Liver (tissue), 3 donors: ENCODE results near the gene PPM1L.

ENCODE experiments used
- EGR1 ChIP-seq, 2 donors: IDR thresholded peaks; 2 replicates each; pipeline ENCODE4 v1.6.1; 2016 to 2018; ENCODE audit warnings: antibody characterized with exemption in 2 of 2, low read depth in 2 of 2
- GABPA ChIP-seq, 2 donors: IDR thresholded peaks in 1 of 2; conservative IDR thresholded peaks in 1 of 2; 2 replicates each; pipeline ENCODE4 v1.6.1; 2016; ENCODE audit warnings: antibody characterized with exemption in 2 of 2, mild to moderate bottlenecking in 1 of 2, moderate library complexity in 1 of 2
- HNF4G ChIP-seq: IDR thresholded peaks from 2 replicates; pipeline ENCODE4 v1.6.1; 2016; ENCODE audit warnings: antibody characterized with exemption
- JUND ChIP-seq, 2 donors: IDR thresholded peaks; 2 replicates each; pipeline ENCODE4 v1.6.1; 2016; ENCODE audit warnings: antibody characterized with exemption in 2 of 2
- SP1 ChIP-seq: IDR thresholded peaks from 2 replicates; pipeline ENCODE4 v1.6.1; 2018; ENCODE audit warnings: antibody characterized with exemption, mild to moderate bottlenecking
- YY1 ChIP-seq: IDR thresholded peaks from 2 replicates; pipeline ENCODE4 v1.6.1; 2016; ENCODE audit warnings: antibody characterized with exemption, mild to moderate bottlenecking
- TF ChIP-seq, protein P1 (sequence below): fragments of 150-350 bp; IDR thresholded peaks from 2 replicates; pipeline ENCODE4 v1.5.1; 2017; ENCODE audit warnings: improper control_type of control experiment, low read depth, low read length; ENCODE audit not compliant: missing input control
- TF ChIP-seq, protein P2 (sequence below): IDR thresholded peaks from 2 replicates; pipeline ENCODE4 v1.6.1; 2016; ENCODE audit warnings: antibody characterized with exemption
- TF ChIP-seq, protein P3 (sequence below): IDR thresholded peaks from 2 replicates; pipeline ENCODE4 v1.6.1; 2016; ENCODE audit warnings: antibody characterized with exemption, mild to moderate bottlenecking
- donor health status: healthy.
- donor health status: healthy.

DNA sequence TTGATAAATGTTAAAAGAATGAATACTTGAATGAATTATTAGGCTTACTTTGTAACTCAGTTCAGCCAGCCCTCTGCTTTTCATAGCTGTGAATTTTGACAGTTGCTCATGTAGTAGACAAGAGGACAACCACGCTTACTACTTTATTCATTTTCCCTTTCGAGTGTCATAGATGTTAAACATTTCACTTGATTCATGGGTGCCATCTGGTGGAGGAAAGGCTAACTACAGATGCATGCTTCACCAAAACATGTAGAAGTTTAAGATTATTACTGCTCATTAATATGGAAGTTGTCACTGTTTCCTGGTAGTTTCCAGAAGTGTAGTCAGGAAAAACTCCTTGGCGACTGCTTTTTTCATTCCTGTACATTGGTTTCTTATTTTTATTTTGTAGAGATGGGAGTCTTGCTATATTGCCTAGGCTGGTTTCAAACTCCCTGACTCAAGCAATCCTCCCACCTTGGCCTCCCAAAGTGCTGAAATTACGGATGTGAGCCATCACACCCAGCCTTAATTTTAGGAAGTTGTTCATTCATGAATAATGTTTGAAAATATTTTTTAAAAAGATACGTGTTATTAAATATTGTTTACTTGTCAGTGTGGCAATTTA, 186.0 kb downstream of the PPM1L start:
- TF ChIP-seq, protein P1, sequence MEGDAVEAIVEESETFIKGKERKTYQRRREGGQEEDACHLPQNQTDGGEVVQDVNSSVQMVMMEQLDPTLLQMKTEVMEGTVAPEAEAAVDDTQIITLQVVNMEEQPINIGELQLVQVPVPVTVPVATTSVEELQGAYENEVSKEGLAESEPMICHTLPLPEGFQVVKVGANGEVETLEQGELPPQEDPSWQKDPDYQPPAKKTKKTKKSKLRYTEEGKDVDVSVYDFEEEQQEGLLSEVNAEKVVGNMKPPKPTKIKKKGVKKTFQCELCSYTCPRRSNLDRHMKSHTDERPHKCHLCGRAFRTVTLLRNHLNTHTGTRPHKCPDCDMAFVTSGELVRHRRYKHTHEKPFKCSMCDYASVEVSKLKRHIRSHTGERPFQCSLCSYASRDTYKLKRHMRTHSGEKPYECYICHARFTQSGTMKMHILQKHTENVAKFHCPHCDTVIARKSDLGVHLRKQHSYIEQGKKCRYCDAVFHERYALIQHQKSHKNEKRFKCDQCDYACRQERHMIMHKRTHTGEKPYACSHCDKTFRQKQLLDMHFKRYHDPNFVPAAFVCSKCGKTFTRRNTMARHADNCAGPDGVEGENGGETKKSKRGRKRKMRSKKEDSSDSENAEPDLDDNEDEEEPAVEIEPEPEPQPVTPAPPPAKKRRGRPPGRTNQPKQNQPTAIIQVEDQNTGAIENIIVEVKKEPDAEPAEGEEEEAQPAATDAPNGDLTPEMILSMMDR: peak; percentile 96
- TF ChIP-seq YY1: no peak
- TF ChIP-seq, protein P2, sequence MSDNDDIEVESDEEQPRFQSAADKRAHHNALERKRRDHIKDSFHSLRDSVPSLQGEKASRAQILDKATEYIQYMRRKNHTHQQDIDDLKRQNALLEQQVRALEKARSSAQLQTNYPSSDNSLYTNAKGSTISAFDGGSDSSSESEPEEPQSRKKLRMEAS: no peak
- no peak for TF ChIP-seq EGR1 (IDR thresholded peaks at IDR 0.05; ENCODE audit: low read depth in 2 of 2)
- no peak for TF ChIP-seq SP1
- TF ChIP-seq GABPA (IDR thresholded peaks at IDR 0.05 in 1 of 2, conservative IDR thresholded peaks at IDR 0.05 in 1 of 2): no peak
- TF ChIP-seq, protein P3, sequence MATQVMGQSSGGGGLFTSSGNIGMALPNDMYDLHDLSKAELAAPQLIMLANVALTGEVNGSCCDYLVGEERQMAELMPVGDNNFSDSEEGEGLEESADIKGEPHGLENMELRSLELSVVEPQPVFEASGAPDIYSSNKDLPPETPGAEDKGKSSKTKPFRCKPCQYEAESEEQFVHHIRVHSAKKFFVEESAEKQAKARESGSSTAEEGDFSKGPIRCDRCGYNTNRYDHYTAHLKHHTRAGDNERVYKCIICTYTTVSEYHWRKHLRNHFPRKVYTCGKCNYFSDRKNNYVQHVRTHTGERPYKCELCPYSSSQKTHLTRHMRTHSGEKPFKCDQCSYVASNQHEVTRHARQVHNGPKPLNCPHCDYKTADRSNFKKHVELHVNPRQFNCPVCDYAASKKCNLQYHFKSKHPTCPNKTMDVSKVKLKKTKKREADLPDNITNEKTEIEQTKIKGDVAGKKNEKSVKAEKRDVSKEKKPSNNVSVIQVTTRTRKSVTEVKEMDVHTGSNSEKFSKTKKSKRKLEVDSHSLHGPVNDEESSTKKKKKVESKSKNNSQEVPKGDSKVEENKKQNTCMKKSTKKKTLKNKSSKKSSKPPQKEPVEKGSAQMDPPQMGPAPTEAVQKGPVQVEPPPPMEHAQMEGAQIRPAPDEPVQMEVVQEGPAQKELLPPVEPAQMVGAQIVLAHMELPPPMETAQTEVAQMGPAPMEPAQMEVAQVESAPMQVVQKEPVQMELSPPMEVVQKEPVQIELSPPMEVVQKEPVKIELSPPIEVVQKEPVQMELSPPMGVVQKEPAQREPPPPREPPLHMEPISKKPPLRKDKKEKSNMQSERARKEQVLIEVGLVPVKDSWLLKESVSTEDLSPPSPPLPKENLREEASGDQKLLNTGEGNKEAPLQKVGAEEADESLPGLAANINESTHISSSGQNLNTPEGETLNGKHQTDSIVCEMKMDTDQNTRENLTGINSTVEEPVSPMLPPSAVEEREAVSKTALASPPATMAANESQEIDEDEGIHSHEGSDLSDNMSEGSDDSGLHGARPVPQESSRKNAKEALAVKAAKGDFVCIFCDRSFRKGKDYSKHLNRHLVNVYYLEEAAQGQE: peak; percentile 24
- TF ChIP-seq JUND (IDR thresholded peaks at IDR 0.05): no peak
- TF ChIP-seq HNF4G: no peak
